Stimulated activated naive CD8-positive, alpha-beta T cell treated with anti-CD3 and anti-CD28 coated beads, Interleukin-15, Interleukin-2, amounts not matched to agents 100 ng/mL and 50 ng/mL, for 24 hours (primary cell): ENCODE measurements around the gene SPINT4.
"Not testable (repeated sequence)": the region's sequence is repeated elsewhere in the genome, so short reads cannot be mapped to it uniquely, and the experiment has no call there.

Source experiments
- H3K27ac Mint-ChIP-seq: one replicate; pipeline ENCODE4 v1.8.0; 2021; ENCODE audit warnings: mild to moderate bottlenecking, mixed read lengths
- H3K27me3 Mint-ChIP-seq: one replicate; pipeline ENCODE4 v1.8.0; 2021; ENCODE audit warnings: mixed read lengths
- H3K36me3 Mint-ChIP-seq: one replicate; pipeline ENCODE4 v1.8.0; 2021; ENCODE audit warnings: low read depth, mixed read lengths
- H3K4me1 Mint-ChIP-seq: one replicate; pipeline ENCODE4 v1.8.0; 2021; ENCODE audit warnings: low read depth, mixed read lengths
- H3K4me3 Mint-ChIP-seq: one replicate; pipeline ENCODE4 v1.8.0; 2021; ENCODE audit warnings: mild to moderate bottlenecking, mixed read lengths
- H3K9me3 Mint-ChIP-seq: one replicate; pipeline ENCODE4 v1.8.0; 2021; ENCODE audit warnings: mixed read lengths

Gene SPINT4

GRCh38 chr20:45722047-45722446 is at the start of gene SPINT4:
SPINT4 (plus strand) TSS chr20:45722347; CDS start chr20:45722368, 21 bp downstream.
- Mint-ChIP-seq H3K27me3 (peaks cover 62% of the 10 kb centered on the region), H3K27ac (no peak within 1 kb of the TSS)

GRCh38 chr20:45672765-45673164 is 49.4 kb upstream of the SPINT4 start:
- Mint-ChIP-seq H3K9me3 (peaks cover 7% of the 10 kb centered on the region), H3K4me1 (no peaks in the 10 kb centered on the region), H3K4me3 (no peak overlapping the region), H3K27me3 (peaks cover 67% of the 10 kb centered on the region), H3K36me3 (no peaks in the 10 kb centered on the region), H3K27ac (no peak overlapping the region)

More at GRCh38 chr20:45722047-45722446, at the start of gene SPINT4:
- H3K36me3 Mint-ChIP-seq, result no peaks in the 10 kb centered on the region
- peaks cover 5% of the 10 kb centered on the region for H3K4me1 Mint-ChIP-seq
- H3K4me3 Mint-ChIP-seq, result no peak within 1 kb of the TSS
- H3K9me3 Mint-ChIP-seq, result peaks cover 3% of the 10 kb centered on the region

DNA sequence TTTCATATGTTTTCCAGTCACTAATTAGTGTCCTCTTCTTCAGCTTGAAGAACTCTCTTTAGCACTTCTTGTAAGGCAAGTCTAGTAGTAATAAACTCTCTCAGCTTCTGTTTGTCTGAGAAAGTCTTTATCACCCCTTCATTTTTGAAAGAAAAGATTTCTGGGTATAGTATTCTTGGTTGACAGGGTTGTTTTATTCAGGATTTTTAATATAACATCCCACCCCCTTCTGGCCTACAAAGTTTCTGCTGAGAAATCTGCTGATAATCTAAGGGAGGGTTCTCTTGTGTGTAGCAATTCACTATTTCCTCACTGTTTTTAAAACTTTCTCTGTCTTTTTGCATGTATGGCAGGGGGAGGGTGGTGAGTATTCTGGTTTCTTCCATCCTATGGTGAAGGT is 42.5 kb upstream of the SPINT4 start:
- Mint-ChIP-seq H3K4me1 (no peaks in the 10 kb centered on the region), H3K27ac (no peak overlapping the region), H3K9me3 (peaks cover 17% of the 10 kb centered on the region), H3K36me3 (no peaks in the 10 kb centered on the region), H3K27me3 (peaks cover 35% of the 10 kb centered on the region), H3K4me3 (no peak overlapping the region)

DNA sequence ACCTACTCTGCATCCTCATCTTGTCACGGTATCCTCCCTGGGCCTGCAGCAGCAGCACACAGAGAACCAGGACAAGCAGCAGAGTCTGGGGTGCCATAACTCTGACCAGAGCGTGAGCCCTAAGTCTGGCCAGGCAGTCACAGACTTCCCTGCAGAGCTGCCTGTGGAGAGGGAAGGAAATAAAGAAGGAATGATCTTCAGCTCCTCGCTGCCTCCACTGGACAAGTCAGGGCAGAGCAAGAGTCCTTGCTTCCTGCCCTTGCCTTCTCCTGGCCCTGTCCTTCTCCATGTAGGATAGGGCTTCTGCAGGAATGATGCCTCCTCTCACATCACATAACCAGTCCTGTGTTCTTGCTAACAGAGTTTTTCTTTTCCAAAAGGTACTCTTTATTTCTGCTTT is 36.3 kb upstream of the SPINT4 start:
- Mint-ChIP-seq H3K4me1 (no peaks in the 10 kb centered on the region), H3K9me3 (no peaks in the 10 kb centered on the region), H3K27me3 (peaks cover 21% of the 10 kb centered on the region), H3K4me3 (no peak overlapping the region), H3K36me3 (no peaks in the 10 kb centered on the region), H3K27ac (no peak overlapping the region)

GRCh38 chr20:45693346-45693745 is 28.8 kb upstream of the SPINT4 start:
- H3K27ac Mint-ChIP-seq, H3K4me1 Mint-ChIP-seq, H3K9me3 Mint-ChIP-seq, H3K36me3 Mint-ChIP-seq, H3K4me3 Mint-ChIP-seq: not testable (repeated sequence)
- peaks cover 46% of the 10 kb centered on the region for H3K27me3 Mint-ChIP-seq

- Mint-ChIP-seq H3K4me3 (no peak overlapping the region), H3K9me3 (no peaks in the 10 kb centered on the region), H3K4me1 (no peaks in the 10 kb centered on the region), H3K27me3 (peaks cover 44% of the 10 kb centered on the region), H3K27ac (no peak overlapping the region), H3K36me3 (no peaks in the 10 kb centered on the region)
These were observed 26.7 kb upstream of the SPINT4 start for GRCh38 chr20:45695496-45695895.

DNA sequence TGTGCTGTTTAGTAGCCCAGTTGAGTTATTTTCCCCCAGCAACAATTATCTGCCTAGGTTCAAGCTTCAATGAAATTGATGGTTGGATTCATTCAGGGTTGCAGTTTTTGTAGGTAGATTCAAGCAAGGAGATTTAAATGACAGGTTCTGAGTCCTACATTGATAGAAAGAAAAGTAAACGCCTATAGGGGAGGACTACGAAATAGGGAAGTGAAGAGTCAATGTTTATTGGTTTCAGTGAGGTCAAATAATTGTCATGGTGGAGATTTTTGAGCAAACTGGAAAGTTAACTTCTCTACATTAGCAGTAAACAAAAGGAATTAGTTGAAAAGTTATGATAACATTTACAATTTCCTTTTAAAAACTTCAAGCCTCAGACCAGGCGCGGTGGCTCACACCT is 21.0 kb upstream of the SPINT4 start:
- Mint-ChIP-seq H3K4me3 (no peak overlapping the region), H3K27ac (no peak overlapping the region), H3K9me3 (no peaks in the 10 kb centered on the region), H3K4me1 (no peaks in the 10 kb centered on the region), H3K36me3 (no peaks in the 10 kb centered on the region), H3K27me3 (peaks cover 32% of the 10 kb centered on the region)

DNA sequence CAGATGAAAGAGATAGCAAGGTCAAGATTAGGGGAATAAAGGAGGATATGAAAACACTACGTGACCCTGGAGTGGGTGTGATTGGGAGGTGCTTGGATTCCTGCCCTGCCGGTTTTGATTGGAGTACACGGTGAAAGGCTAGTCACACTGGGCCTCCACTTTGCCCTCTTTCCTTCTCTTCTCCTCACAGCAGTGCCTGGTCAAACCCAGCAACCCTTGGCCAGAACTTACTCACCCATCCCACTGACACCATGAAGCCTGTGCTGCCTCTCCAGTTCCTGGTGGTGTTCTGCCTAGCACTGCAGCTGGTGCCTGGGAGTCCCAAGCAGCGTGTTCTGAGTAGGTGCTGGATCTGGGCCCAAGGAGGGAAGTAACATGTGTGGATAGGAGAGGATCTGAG is 20.3 kb upstream of the SPINT4 start, which contains the start of gene WFDC13:
TSS of gene WFDC13 (plus strand) at position 166 of the 400 bp plus-strand sequence. CDS start at position 252, 86 bp downstream.
- Mint-ChIP-seq H3K4me1 (no peaks in the 10 kb centered on the region), H3K9me3 (no peaks in the 10 kb centered on the region), H3K4me3 (no peak within 1 kb of the TSS), H3K27ac (no peak within 1 kb of the TSS), H3K36me3 (no peaks in the 10 kb centered on the region), H3K27me3 (peaks cover 27% of the 10 kb centered on the region)

DNA sequence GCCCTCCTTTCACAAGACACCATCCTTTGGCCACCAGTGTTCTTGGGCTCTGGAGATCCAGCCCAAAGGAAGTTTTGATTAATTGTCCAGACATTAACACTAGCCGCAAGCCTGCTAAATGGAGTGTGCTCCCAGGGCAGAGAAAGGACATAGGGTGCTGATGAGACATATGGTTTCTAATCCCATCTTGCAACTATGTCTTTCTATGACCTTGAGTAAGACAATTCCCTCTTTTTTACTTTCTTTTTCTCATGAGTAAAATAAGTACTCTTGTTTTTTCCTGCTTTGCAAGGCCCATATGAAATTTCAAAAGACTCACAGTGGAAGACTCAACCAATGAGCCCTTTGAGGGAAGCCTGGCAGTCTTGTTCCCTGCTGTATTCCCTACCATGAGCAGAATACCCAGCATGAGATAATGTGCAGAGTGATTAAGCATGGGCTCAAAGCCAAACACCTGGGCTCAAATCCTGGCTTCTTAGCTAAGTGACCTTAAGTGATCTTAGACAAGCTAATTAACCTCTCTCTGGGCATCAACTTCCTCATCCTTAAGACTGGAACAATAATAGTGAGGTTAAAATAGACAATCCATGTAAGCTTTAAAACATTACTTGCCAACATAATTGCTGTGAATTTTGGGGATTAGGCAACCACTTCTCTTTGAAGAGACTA is 17.0 kb upstream of the SPINT4 start, which contains the start of gene WFDC10B:
TSS of gene WFDC10B (minus strand) at position 51 of the 669 bp plus-strand sequence. CDS start 19,027 bp downstream, outside the sequence.
- Mint-ChIP-seq H3K27ac (no peak within 1 kb of the TSS), H3K27me3 (peaks cover 38% of the 10 kb centered on the region), H3K4me3 (no peak within 1 kb of the TSS), H3K9me3 (no peaks in the 10 kb centered on the region), H3K4me1 (no peaks in the 10 kb centered on the region), H3K36me3 (no peaks in the 10 kb centered on the region)

DNA sequence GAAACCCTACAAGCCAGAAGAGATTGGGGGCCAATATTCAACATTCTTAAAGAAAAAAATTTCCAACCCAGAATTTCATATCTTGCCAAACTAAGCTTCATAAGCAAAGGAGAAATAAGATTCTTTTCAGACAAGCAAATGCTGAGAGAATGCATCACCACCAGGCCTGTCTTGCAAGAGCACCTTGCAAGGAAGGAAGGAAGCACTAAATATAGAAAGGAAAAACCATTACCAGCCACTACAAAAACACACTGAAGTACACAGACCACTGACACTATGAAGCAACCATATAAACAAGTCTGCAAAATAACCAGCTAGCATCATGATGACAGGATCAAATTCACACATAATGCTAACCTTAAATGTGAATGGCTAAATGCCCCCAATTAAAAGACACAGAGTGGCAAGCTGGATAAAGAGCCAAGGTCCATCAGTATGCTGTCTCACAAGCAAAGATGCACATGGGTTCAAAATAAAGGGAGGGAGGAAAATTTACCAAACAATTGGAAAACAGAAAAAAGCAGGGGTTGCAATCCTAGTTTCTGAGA is 5.9 kb upstream of the SPINT4 start:
- H3K4me3 Mint-ChIP-seq, H3K36me3 Mint-ChIP-seq, H3K9me3 Mint-ChIP-seq, H3K27ac Mint-ChIP-seq: not testable (repeated sequence)
- Mint-ChIP-seq H3K27me3 (peaks cover 46% of the 10 kb centered on the region), H3K4me1 (peaks cover 15% of the 10 kb centered on the region)

GRCh38 chr20:45725134-45725533 is 3.0 kb downstream of the SPINT4 start:
- H3K4me1 Mint-ChIP-seq, result peaks cover 7% of the 10 kb centered on the region
- H3K27me3 Mint-ChIP-seq, result peaks cover 59% of the 10 kb centered on the region
- no peaks in the 10 kb centered on the region for H3K9me3 Mint-ChIP-seq
- no peak overlapping the region for H3K27ac Mint-ChIP-seq
- no peak overlapping the region for H3K4me3 Mint-ChIP-seq
- no peaks in the 10 kb centered on the region for H3K36me3 Mint-ChIP-seq

GRCh38 chr20:45727044-45727443 is 4.9 kb downstream of the SPINT4 start:
- peaks cover under 1% of the 10 kb centered on the region for H3K36me3 Mint-ChIP-seq
- H3K27ac Mint-ChIP-seq, result no peak overlapping the region
- peaks cover 7% of the 10 kb centered on the region for H3K9me3 Mint-ChIP-seq
- H3K4me1 Mint-ChIP-seq, result peaks cover 7% of the 10 kb centered on the region
- peaks cover 67% of the 10 kb centered on the region for H3K27me3 Mint-ChIP-seq
- H3K4me3 Mint-ChIP-seq, result no peak overlapping the region

GRCh38 chr20:45732199-45732598 is 10.1 kb downstream of the SPINT4 start:
- peaks cover 1% of the 10 kb centered on the region for H3K4me1 Mint-ChIP-seq
- H3K9me3 Mint-ChIP-seq, result peaks cover 22% of the 10 kb centered on the region
- H3K27me3 Mint-ChIP-seq, result peaks cover 61% of the 10 kb centered on the region
- peaks cover 4% of the 10 kb centered on the region for H3K36me3 Mint-ChIP-seq
- H3K27ac Mint-ChIP-seq, result no peak overlapping the region
- H3K4me3 Mint-ChIP-seq, result no peak overlapping the region

- no peaks in the 10 kb centered on the region for H3K4me1 Mint-ChIP-seq
- H3K4me3 Mint-ChIP-seq, result no peak overlapping the region
- peaks cover 55% of the 10 kb centered on the region for H3K27me3 Mint-ChIP-seq
- H3K27ac Mint-ChIP-seq, result no peak overlapping the region
- peaks cover 22% of the 10 kb centered on the region for H3K9me3 Mint-ChIP-seq
- peaks cover 4% of the 10 kb centered on the region for H3K36me3 Mint-ChIP-seq
These were observed 13.4 kb downstream of the SPINT4 start for GRCh38 chr20:45735552-45735951.

GRCh38 chr20:45735988-45736387 is 13.8 kb downstream of the SPINT4 start:
- H3K27ac Mint-ChIP-seq, result no peak overlapping the region
- H3K9me3 Mint-ChIP-seq, result peaks cover 20% of the 10 kb centered on the region
- no peak overlapping the region for H3K4me3 Mint-ChIP-seq
- peaks cover 4% of the 10 kb centered on the region for H3K36me3 Mint-ChIP-seq
- no peaks in the 10 kb centered on the region for H3K4me1 Mint-ChIP-seq
- peaks cover 55% of the 10 kb centered on the region for H3K27me3 Mint-ChIP-seq

DNA sequence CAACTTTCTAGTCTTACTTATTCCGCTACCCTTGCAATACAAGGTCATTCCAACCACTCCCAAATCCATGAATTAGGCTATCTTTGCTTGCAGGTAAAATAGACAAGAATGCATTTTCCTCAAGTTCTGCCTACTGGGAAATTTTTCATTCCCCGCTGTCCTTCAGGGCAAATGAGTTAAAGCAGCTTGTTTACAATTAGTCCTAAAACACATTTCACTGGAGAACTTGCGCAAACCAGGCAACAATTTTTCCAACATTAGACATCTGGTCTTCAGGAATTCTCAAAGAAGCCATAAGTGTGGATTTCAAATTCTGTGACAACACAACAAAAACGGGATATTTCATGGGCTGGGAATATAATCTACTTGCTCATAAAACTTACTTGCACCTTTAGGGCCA is 20.4 kb downstream of the SPINT4 start:
- no peaks in the 10 kb centered on the region for H3K36me3 Mint-ChIP-seq
- no peaks in the 10 kb centered on the region for H3K4me1 Mint-ChIP-seq
- H3K27ac Mint-ChIP-seq, result no peak overlapping the region
- no peak overlapping the region for H3K4me3 Mint-ChIP-seq
- H3K9me3 Mint-ChIP-seq, result no peaks in the 10 kb centered on the region
- H3K27me3 Mint-ChIP-seq, result peaks cover 30% of the 10 kb centered on the region
